ENCODE data around the gene IGF2BP3.
A peak's percentile ranks its signal among the peaks of the same experiment; 100 is the strongest.

IGF2BP3 gene

DNA sequence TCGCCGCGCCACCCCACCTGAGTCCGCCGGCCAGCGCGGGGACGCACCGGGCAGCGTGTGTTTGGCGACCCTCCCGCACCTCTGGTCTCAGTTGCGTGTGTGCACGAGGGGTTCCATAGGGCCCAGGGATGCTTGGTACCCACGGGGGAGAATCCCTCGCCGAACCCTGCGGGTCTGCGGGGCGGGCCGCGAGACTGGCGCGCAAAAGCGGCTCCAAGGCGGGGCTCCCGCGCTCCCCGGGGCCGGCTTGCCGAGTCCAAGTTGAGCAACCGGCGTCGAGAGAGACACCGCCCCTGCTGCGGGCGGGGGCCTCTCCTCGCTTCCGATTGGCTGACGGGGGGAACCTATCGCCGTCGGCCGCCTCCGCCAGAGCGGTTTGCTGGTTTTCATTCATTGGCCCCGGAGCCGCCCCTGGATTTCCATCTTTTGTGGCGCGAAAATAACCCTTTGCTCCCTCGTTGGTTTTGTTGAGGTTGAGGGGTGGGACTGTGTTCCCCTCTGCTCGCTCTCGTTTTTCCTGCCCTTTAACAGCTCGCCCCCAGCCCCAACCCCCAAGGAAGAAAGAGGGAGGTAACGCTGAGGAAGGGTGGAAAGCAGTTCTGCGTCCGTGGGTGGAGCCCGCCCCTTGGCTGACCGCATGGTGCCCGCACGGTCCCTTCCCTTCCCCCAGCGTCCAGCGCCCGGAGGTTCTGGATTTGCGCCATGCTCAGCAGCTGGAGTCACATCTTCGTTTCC lies 4.0 kb upstream of the IGF2BP3 start (continued):
- TF ChIP-seq ZSCAN16 (tag by site-specific recombination; IDR thresholded peaks at IDR 0.05) (no peak), ZFHX2 (tag by site-specific recombination; conservative IDR thresholded peaks at IDR 0.05) (peak; percentile 92), ZNF223 (tag by site-specific recombination; IDR thresholded peaks at IDR 0.05) (no peak), ZNF555 (tag by site-specific recombination; conservative IDR thresholded peaks at IDR 0.05) (no peak), ZNF792 (tag by site-specific recombination; IDR thresholded peaks at IDR 0.05) (no peak), ZNF416 (tag by site-specific recombination; IDR thresholded peaks at IDR 0.05) (no peak), SETDB1 (IDR thresholded peaks at IDR 0.05; ENCODE audit: insufficient read length, low read length) (no peak), ZNF37A (tag by site-specific recombination; IDR thresholded peaks at IDR 0.05) (no peak), EGR2 (tag by site-specific recombination; IDR thresholded peaks at IDR 0.05; ENCODE audit: low read depth) (peak; percentile 94), ZNF132 (tag by site-specific recombination; IDR thresholded peaks at IDR 0.05; ENCODE audit: borderline replicate concordance) (no peak), ZNF548 (tag by site-specific recombination; IDR thresholded peaks at IDR 0.05) (no peak), ZNF837 (tag by site-specific recombination; IDR thresholded peaks at IDR 0.05) (no peak), ZFP69B (tag by site-specific recombination; IDR thresholded peaks at IDR 0.05) (peak; percentile 45), GLIS1 (tag by site-specific recombination; IDR thresholded peaks at IDR 0.05) (peak; percentile 73), ZNF221 (tag by site-specific recombination; IDR thresholded peaks at IDR 0.05; ENCODE audit: borderline replicate concordance) (no peak), ZSCAN30 (tag by site-specific recombination; IDR thresholded peaks at IDR 0.05) (peak; percentile 75), ZNF624 (tag by site-specific recombination; IDR thresholded peaks at IDR 0.05) (no peak), RBAK (tag by site-specific recombination; IDR thresholded peaks at IDR 0.05) (no peak), ZNF521 (tag by site-specific recombination; IDR thresholded peaks at IDR 0.05) (no peak), ZNF561 (tag by site-specific recombination; IDR thresholded peaks at IDR 0.05; ENCODE audit: borderline replicate concordance) (peak; percentile 13; the same call in 1 of the 2 replicates), ZNF701 (tag by site-specific recombination; IDR thresholded peaks at IDR 0.05) (no peak), WT1 (tag by site-specific recombination; IDR thresholded peaks at IDR 0.05) (peak; percentile 73), ZNF843 (tag by site-specific recombination; IDR thresholded peaks at IDR 0.05) (0 out of 2 replicates have a peak, but pooled peaks have one; percentile 8), ZNF629 (tag by site-specific recombination; IDR thresholded peaks at IDR 0.05) (peak; percentile 62), ZNF747 (tag by site-specific recombination; IDR thresholded peaks at IDR 0.05) (no peak), ZSCAN23 (tag by site-specific recombination; IDR thresholded peaks at IDR 0.05) (no peak), ZNF146 (tag by site-specific recombination; IDR thresholded peaks at IDR 0.05) (no peak), ZBTB20 (tag by site-specific recombination; IDR thresholded peaks at IDR 0.05) (peak; percentile 97), ZNF274 (IDR thresholded peaks at IDR 0.05; ENCODE audit: low read length) (no peak), ZNF274 (tag by site-specific recombination; IDR thresholded peaks at IDR 0.05; ENCODE audit: borderline replicate concordance) (no peak)
- TF ChIP-seq, protein P1, sequence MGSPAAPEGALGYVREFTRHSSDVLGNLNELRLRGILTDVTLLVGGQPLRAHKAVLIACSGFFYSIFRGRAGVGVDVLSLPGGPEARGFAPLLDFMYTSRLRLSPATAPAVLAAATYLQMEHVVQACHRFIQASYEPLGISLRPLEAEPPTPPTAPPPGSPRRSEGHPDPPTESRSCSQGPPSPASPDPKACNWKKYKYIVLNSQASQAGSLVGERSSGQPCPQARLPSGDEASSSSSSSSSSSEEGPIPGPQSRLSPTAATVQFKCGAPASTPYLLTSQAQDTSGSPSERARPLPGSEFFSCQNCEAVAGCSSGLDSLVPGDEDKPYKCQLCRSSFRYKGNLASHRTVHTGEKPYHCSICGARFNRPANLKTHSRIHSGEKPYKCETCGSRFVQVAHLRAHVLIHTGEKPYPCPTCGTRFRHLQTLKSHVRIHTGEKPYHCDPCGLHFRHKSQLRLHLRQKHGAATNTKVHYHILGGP (tag by site-specific recombination; IDR thresholded peaks at IDR 0.05), result no peak
- TF ChIP-seq, protein P2, sequence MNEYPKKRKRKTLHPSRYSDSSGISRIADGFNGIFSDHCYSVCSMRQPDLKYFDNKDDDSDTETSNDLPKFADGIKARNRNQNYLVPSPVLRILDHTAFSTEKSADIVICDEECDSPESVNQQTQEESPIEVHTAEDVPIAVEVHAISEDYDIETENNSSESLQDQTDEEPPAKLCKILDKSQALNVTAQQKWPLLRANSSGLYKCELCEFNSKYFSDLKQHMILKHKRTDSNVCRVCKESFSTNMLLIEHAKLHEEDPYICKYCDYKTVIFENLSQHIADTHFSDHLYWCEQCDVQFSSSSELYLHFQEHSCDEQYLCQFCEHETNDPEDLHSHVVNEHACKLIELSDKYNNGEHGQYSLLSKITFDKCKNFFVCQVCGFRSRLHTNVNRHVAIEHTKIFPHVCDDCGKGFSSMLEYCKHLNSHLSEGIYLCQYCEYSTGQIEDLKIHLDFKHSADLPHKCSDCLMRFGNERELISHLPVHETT (tag by site-specific recombination; IDR thresholded peaks at IDR 0.05), result no peak
- TF ChIP-seq, protein P3, sequence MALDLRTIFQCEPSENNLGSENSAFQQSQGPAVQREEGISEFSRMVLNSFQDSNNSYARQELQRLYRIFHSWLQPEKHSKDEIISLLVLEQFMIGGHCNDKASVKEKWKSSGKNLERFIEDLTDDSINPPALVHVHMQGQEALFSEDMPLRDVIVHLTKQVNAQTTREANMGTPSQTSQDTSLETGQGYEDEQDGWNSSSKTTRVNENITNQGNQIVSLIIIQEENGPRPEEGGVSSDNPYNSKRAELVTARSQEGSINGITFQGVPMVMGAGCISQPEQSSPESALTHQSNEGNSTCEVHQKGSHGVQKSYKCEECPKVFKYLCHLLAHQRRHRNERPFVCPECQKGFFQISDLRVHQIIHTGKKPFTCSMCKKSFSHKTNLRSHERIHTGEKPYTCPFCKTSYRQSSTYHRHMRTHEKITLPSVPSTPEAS (tag by site-specific recombination; IDR thresholded peaks at IDR 0.05), result no peak
- TF ChIP-seq, protein P4, sequence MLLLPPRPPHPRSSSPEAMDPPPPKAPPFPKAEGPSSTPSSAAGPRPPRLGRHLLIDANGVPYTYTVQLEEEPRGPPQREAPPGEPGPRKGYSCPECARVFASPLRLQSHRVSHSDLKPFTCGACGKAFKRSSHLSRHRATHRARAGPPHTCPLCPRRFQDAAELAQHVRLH (tag by site-specific recombination; IDR thresholded peaks at IDR 0.05), result 0 out of 2 replicates have a peak, but pooled peaks have one; percentile 23
- TF ChIP-seq, protein P5, sequence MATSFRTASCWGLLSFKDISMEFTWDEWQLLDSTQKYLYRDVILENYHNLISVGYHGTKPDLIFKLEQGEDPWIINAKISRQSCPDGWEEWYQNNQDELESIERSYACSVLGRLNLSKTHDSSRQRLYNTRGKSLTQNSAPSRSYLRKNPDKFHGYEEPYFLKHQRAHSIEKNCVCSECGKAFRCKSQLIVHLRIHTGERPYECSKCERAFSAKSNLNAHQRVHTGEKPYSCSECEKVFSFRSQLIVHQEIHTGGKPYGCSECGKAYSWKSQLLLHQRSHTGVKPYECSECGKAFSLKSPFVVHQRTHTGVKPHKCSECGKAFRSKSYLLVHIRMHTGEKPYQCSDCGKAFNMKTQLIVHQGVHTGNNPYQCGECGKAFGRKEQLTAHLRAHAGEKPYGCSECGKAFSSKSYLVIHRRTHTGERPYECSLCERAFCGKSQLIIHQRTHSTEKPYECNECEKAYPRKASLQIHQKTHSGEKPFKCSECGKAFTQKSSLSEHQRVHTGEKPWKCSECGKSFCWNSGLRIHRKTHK (tag by site-specific recombination; IDR thresholded peaks at IDR 0.05), result no peak

Measured in HEK293 (cell line).